Kidney (tissue), 14 donors: ENCODE data around the gene MSI2. TPM values are rescaled to one million over a fixed set of nuclear protein-coding genes. Genes with fewer than 3 reads are reported as not detected.

Source experiments
- DNase-seq, 5 donors: peaks; one replicate each; pipeline ENCODE4 v3.0.0-alpha.2; 2013 to 2020
- FAIRE-seq: peaks from 2 replicates; lab custom pipeline; 2012; peaks lifted over from hg19 to GRCh38; lab: Jason Lieb, UNC
- H3K27ac ChIP-seq, 2 donors: one replicate each; pipeline ENCODE4 v1.7.0; 2013; ENCODE audit warnings: low read depth in 2 of 2, low read length in 2 of 2, inconsistent platforms in 1 of 2
- H3K27me3 ChIP-seq: one replicate; pipeline ENCODE4 v1.7.1; 2013; ENCODE audit warnings: low read length, inconsistent platforms; ENCODE audit not compliant: control insufficient read depth, insufficient read depth
- H3K36me3 ChIP-seq, 3 donors: one replicate each; pipeline versions ENCODE4 v1.7.0 to v1.7.1; 2013; ENCODE audit warnings: low read length in 3 of 3, control low read depth in 1 of 3, inconsistent platforms in 1 of 3; ENCODE audit not compliant: insufficient read depth in 3 of 3, control insufficient read depth in 2 of 3
- H3K4me1 ChIP-seq, 3 donors: one replicate each; pipeline versions ENCODE4 v1.7.0 to v1.7.1; 2013; ENCODE audit warnings: low read length in 3 of 3, inconsistent platforms in 1 of 3, low read depth in 1 of 3; ENCODE audit not compliant: control insufficient read depth in 2 of 3, insufficient read depth in 2 of 3
- H3K4me3 ChIP-seq, 3 donors: one replicate each; pipeline versions ENCODE4 v1.7.0 to v1.8.1; 2013; ENCODE audit warnings: low read length in 3 of 3, control low read depth in 1 of 3, inconsistent platforms in 1 of 3
- H3K9ac ChIP-seq, 3 donors: one replicate each; pipeline versions ENCODE4 v1.7.0 to v1.7.1; 2013; ENCODE audit warnings: low read length in 3 of 3, control low read depth in 1 of 3, inconsistent platforms in 1 of 3
- H3K9me3 ChIP-seq, 3 donors: one replicate each; pipeline versions ENCODE4 v1.7.0 to v1.7.1; 2013; ENCODE audit warnings: low read length in 3 of 3, control low read depth in 1 of 3, inconsistent platforms in 1 of 3; ENCODE audit not compliant: control insufficient read depth in 2 of 3, insufficient read depth in 1 of 3
- intact Hi-C: fragments of 100-400 bp; cut with DNase I; formaldehyde crosslinking; loops from one replicate; pipeline ENCODE4 v1.11.1; 2022
- polyA plus RNA-seq: library from polyadenylated mRNA; stranded (reverse); fragments of 350-450 nt; fragmentation: Illumina TruSeq; extraction: RNeasy Lipid Tissue Mini Kit (QIAGEN cat#74804); gene quantifications from one replicate; pipeline ENCODE4 v1.2.3, GENCODE V29; 2014; ENCODE audit warnings: low read depth, low replicate concordance; ENCODE audit not compliant: insufficient read depth
- total RNA-seq: library from RNA; stranded (reverse); fragmentation: NEBNext Ultra II Directional; extraction: Animal tissue kit (Norgen Biotek cat#: 25700); gene quantifications from one replicate; pipeline ENCODE4 v1.2.1, GENCODE V29; 2021
- TF ChIP-seq, protein P1 (sequence below): IDR thresholded peaks from 3 replicates; pipeline ENCODE4 v1.5.1; 2012; ENCODE audit warnings: mild to moderate bottlenecking, moderate library complexity, borderline replicate concordance; ENCODE audit not compliant: insufficient read depth; ENCODE audit errors: extremely low read depth
- donor health status: control.
- donor health status: control.
- donor health status: control.
- donor health status: control.
- donor health status: control.
- donor health status: DM: yes; HTN: yes; CAD: no.
- donor health status: Normal renal cell carcinoma (clear cell type).

MSI2 gene
- total and polyA plus RNA-seq, 2 donors from 2014 or later: 69.2 to 151 TPM

DNA sequence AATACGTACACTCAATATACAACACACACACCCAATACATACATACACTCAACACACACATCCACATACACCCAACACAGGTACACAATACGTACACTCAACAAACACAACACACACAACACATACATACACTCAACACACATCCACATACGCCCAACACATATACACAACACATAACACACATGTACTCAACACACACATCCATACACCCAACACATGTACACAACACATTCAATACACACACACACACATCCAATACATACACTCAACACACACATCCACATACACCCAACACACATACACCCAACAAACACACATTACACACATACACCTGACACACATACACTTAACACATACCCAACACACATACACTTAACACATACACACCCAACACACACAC is 392.9 kb downstream of the MSI2 start:
- peaks cover 0 to 4% (median 2%) of the 10 kb centered on the region in 3 donors for H3K36me3 ChIP-seq
- no peaks in the 10 kb centered on the region for H3K9me3 ChIP-seq
- peaks cover 0 to 16% (median 4%) of the 10 kb centered on the region in 3 donors for H3K4me1 ChIP-seq
- H3K9ac ChIP-seq: no peak overlapping the region
- no peak for DNase-seq
- H3K4me3 ChIP-seq: no peak overlapping the region
- FAIRE-seq: no peak
- intact Hi-C loops: no loop called here
- no peaks in the 10 kb centered on the region for H3K27me3 ChIP-seq
- H3K27ac ChIP-seq: no peak overlapping the region
- TF ChIP-seq, protein P1, sequence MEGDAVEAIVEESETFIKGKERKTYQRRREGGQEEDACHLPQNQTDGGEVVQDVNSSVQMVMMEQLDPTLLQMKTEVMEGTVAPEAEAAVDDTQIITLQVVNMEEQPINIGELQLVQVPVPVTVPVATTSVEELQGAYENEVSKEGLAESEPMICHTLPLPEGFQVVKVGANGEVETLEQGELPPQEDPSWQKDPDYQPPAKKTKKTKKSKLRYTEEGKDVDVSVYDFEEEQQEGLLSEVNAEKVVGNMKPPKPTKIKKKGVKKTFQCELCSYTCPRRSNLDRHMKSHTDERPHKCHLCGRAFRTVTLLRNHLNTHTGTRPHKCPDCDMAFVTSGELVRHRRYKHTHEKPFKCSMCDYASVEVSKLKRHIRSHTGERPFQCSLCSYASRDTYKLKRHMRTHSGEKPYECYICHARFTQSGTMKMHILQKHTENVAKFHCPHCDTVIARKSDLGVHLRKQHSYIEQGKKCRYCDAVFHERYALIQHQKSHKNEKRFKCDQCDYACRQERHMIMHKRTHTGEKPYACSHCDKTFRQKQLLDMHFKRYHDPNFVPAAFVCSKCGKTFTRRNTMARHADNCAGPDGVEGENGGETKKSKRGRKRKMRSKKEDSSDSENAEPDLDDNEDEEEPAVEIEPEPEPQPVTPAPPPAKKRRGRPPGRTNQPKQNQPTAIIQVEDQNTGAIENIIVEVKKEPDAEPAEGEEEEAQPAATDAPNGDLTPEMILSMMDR: no peak

DNA sequence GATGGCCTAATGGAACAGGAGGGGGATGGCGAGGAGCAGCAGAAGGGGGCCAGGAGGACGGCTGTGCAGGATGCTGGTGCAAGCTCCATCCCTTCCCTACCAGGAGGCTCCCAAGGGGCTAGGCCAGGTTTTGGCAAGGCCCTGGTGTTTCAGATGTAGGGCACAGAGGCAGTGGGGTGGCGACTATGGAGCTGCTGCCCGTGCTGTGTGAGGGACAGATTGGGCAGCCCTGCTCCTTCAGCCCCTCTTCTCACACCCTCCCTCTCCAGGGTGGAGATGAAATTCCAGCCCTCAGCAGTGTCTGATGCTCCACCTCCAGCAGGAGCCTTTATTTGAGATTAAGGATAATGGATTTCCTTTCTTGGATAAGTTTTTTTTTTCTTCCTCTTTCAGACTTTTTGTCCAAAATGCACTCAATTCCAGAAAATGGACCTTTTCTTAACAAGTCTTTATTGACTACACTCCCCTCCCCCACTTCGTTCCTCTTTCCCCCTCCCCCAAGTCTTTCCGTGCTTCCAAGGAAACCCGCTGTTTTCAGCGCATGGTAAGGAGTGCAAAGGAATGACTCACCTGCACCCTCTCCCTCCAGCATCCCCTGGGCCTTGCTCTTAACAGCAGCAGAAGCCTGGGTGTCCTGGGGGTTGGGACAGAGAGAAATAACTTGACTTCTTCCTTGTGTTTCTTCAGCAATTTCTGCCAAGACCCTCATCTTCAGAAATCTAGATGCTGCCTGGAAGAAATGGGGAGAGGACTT is 393.6 kb downstream of the MSI2 start:
- FAIRE-seq (no peak), DNase-seq (no peak)
- Histone ChIP-seq H3K4me3 (no peak overlapping the region), H3K27me3 (no peaks in the 10 kb centered on the region), H3K27ac (no peak overlapping the region), H3K9ac (no peak overlapping the region), H3K36me3 (peaks cover 0 to 4% (median 2%) of the 10 kb centered on the region in 3 donors), H3K4me1 (peaks cover 0 to 16% (median 4%) of the 10 kb centered on the region in 3 donors), H3K9me3 (no peaks in the 10 kb centered on the region)
- TF ChIP-seq, protein P1: no peak
- intact Hi-C loops: no loop called here

DNA sequence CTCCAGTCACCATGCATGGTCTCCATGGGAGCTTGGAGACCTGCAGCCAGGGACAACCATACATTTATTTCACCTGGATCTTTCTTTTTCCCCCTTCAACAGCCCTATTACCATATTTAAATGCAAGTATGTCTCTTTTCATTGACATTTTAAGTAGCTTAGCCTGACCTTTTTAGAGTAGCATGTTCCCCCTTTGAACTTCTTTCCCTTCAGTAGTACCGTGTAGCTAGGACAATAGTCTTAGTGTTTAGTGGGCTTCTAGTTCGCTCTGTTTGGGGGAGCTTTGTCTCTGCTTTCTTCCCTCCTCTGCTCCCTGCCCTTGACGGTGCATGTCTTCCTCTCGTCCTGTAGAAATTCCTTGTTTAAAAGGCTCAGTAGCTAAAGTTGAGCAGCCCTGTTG is 394.2 kb downstream of the MSI2 start:
- H3K9ac ChIP-seq: no peak overlapping the region
- DNase-seq: no peak
- TF ChIP-seq, protein P1: no peak

More for the DNA sequence above, 394.2 kb downstream of the MSI2 start:
- no peak for FAIRE-seq
- Histone ChIP-seq H3K36me3 (peaks cover 0 to 4% (median 2%) of the 10 kb centered on the region in 3 donors), H3K9me3 (no peaks in the 10 kb centered on the region), H3K27ac (no peak overlapping the region), H3K4me3 (no peak overlapping the region), H3K4me1 (peaks cover 0 to 16% (median 4%) of the 10 kb centered on the region in 3 donors), H3K27me3 (no peaks in the 10 kb centered on the region)
- intact Hi-C loops: no loop called here
